Activated CD4-positive, alpha-beta memory T cell treated with anti-CD3 and anti-CD28 coated beads for 36 hours (primary cell): Measurements from ENCODE around the gene ST6GALNAC5. TPM values are rescaled to one million over a fixed set of nuclear protein-coding genes. Genes with fewer than 3 reads are reported as not detected.

Source experiments
- CTCF ChIA-PET: fragments of 350-600 bp; sonication (Branson Sonifier 250); formaldehyde crosslinking; loops from one replicate; lab custom pipeline; 2021; ENCODE audit warnings: antibody characterized with exemption, inconsistent platforms; lab: Charles Lee
- POLR2A ChIA-PET: fragments of 350-600 bp; sonication (Branson Sonifier 250); formaldehyde crosslinking; loops from one replicate; lab custom pipeline; 2021; ENCODE audit warnings: antibody characterized with exemption; lab: Charles Lee
- DNase-seq: peaks from one replicate; pipeline ENCODE4 v3.0.0-alpha.2; 2020
- H3K27ac Mint-ChIP-seq: one replicate; pipeline ENCODE4 v1.8.0; 2021; ENCODE audit warnings: mixed read lengths
- H3K27me3 Mint-ChIP-seq: one replicate; pipeline ENCODE4 v1.8.0; 2021; ENCODE audit warnings: mixed read lengths
- H3K36me3 Mint-ChIP-seq: one replicate; pipeline ENCODE4 v1.8.0; 2021; ENCODE audit warnings: mixed read lengths
- H3K4me1 Mint-ChIP-seq: one replicate; pipeline ENCODE4 v1.8.0; 2021; ENCODE audit warnings: low read depth, mixed read lengths
- H3K4me3 Mint-ChIP-seq: one replicate; pipeline ENCODE4 v1.8.0; 2021; ENCODE audit warnings: mild to moderate bottlenecking, mixed read lengths
- H3K9me3 Mint-ChIP-seq: one replicate; pipeline ENCODE4 v1.8.0; 2021; ENCODE audit warnings: mixed read lengths
- intact Hi-C: fragments of 100-400 bp; cut with micrococcal nuclease; formaldehyde crosslinking; loops from one replicate; pipeline ENCODE4 v1.15.1; 2023
- total RNA-seq, 2 experiments: library from RNA; stranded (reverse); gene quantifications; one replicate each; pipeline ENCODE4 v1.2.3, GENCODE V29; 2021

ST6GALNAC5 gene
- total RNA-seq, 2 experiments from 2014 or later = not detected

DNA sequence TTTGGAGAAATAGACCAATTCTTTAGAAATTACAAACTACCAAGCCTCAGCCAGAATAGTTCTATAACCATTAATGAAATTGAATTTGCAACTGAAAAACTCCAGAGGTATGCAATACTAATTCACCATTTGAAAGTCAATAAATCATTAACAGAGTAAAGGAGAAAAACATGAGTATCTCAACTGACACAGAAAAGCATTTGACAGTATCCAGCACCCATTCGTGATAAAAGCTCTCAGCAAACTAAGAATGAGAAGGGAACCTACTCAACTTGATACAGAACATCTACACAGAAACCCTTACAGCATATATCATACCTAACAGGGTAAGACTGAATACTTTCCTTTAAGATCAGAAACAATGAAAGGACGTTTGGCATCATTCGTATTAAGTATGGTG lies 54.3 kb downstream of the ST6GALNAC5 start:
- intact Hi-C loops = no loop called here
- H3K27ac Mint-ChIP-seq = no peak overlapping the region
- ChIA-PET POLR2A (no interaction called here), CTCF (no interaction called here)
- no peak overlapping the region for H3K4me3 Mint-ChIP-seq
- H3K36me3 Mint-ChIP-seq = no peaks in the 10 kb centered on the region
- H3K4me1 Mint-ChIP-seq = no peaks in the 10 kb centered on the region
- H3K27me3 Mint-ChIP-seq = peaks cover 3% of the 10 kb centered on the region
- DNase-seq = no peak
- no peaks in the 10 kb centered on the region for H3K9me3 Mint-ChIP-seq

DNA sequence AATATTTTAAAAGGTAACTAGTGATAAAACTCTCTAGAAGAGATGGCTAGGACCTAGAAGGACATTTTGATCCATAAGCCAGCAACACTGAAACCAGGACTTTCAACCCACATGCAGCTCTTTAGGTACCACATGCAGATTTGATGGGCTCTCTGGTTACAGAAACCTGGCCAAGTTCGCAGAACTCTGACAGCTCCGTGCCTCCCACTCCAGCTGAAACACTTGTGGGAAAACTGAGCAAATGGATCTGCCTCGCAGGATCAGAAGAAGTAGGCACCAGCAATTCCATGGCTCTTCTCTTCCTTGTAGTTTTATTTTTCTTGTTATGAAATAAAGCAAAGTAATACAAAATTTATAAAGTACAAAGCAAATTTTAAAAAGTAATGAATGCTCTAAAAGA lies 58.5 kb downstream of the ST6GALNAC5 start:
- peaks cover 1% of the 10 kb centered on the region for H3K9me3 Mint-ChIP-seq
- H3K27me3 Mint-ChIP-seq = peaks cover 7% of the 10 kb centered on the region
- POLR2A ChIA-PET = no interaction called here
- no peak overlapping the region for H3K4me3 Mint-ChIP-seq
- H3K4me1 Mint-ChIP-seq = no peaks in the 10 kb centered on the region
- CTCF ChIA-PET = no interaction called here
- no peak for DNase-seq
- H3K36me3 Mint-ChIP-seq = no peaks in the 10 kb centered on the region
- intact Hi-C loops = no loop called here
- no peak overlapping the region for H3K27ac Mint-ChIP-seq

DNA sequence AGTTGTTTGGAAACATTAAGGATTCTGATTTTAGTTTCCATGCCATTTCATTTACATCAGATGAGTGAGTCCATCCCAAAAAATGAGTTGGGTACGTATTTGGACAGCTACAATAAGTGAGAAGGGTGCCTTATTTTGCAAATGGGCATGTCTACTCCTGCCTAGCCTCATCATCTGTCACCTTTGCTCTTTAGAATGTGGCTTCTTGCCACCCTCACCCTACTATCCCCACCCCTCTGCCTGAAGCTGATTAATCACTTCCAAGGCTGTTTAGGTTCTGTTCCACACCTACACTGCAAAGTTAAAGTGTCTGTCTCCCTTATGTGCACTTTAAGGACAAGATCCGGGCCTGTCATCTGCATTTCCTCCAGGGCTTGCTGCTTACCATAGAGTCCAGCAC lies 61.2 kb downstream of the ST6GALNAC5 start:
- H3K9me3 Mint-ChIP-seq = peaks cover 5% of the 10 kb centered on the region
- ChIA-PET POLR2A (interaction anchor here (0.5 kb wide), 1 partner anchor 381 kb away, joined by 4 read pairs; no protein-coding TSS in a partner anchor), CTCF (no interaction called here)
- H3K27ac Mint-ChIP-seq = no peak overlapping the region
- H3K4me1 Mint-ChIP-seq = no peaks in the 10 kb centered on the region
- no peak for DNase-seq
- H3K36me3 Mint-ChIP-seq = no peaks in the 10 kb centered on the region
- intact Hi-C loops = no loop called here
- peaks cover 9% of the 10 kb centered on the region for H3K27me3 Mint-ChIP-seq
- no peak overlapping the region for H3K4me3 Mint-ChIP-seq

DNA sequence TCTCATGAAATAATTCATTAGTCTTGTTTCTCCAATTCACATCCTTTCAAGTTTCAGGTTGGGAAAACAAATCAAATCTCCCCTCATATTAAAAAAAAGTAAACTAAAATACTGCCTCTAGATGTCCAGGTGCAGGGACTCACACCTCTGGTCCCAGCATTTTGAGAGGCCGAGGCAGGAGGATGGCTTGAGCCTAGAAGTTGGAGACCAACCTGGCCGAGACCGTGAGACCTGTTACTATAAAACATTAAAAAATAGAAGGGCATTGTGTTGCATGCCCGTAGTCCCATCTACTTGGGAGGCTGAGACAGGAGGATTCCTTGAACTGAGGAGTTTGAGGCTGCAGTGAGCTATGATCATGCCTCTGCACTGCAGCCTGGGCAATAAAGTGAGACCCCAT lies 61.9 kb downstream of the ST6GALNAC5 start:
- CTCF ChIA-PET = no interaction called here
- H3K36me3 Mint-ChIP-seq = no peaks in the 10 kb centered on the region
- H3K27me3 Mint-ChIP-seq = peaks cover 10% of the 10 kb centered on the region
- intact Hi-C loops = no loop called here
- no peaks in the 10 kb centered on the region for H3K4me1 Mint-ChIP-seq
- H3K9me3 Mint-ChIP-seq = peaks cover 5% of the 10 kb centered on the region
- DNase-seq = no peak
- POLR2A ChIA-PET = no interaction called here
- no peak overlapping the region for H3K27ac Mint-ChIP-seq
- no peak overlapping the region for H3K4me3 Mint-ChIP-seq

DNA sequence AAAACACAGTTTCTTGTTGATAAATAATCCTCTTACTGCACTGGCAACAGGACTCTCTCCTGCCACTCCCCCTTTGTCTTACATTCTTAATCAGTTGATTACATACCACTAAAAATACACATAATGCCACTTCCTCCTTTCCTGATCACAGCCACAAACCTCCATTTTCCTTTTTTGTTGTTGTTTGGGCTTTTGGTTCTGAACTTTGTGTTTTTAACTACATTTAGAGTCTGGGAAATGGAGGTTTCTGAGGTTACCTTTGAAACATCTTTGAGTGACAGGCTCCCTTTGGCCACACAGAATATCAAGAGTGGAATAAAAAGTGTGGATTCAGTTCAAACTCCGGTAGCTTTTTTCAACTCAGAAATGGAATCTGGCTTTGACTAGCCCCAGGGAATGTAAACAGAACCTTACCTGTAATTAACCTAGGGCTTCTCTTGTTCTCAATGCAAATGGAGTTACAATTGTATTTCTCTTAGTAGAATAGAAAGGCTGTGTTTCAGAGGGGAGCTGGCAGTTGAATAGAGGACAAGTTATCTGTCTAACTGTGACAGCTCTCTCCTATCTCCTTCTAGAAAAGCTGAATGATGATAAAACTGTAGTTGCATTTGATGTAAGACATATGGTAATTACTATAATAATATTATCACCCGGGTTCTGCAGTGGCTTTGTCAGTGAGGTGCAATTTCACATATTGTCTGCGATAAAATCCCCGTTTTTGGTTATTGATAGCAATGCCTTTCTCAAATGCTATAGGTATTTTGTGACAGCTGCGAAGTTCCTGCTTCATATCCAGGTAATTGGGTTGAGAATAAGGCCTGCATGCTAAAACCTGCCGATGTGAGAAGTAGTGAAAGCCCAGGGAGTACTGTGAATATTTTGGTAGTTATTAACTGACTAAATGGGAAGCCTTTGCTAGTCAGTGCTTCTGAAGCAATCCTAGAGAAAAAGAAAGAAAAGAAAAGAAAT lies 66.9 kb downstream of the ST6GALNAC5 start:
- Mint-ChIP-seq H3K4me3 (no peak overlapping the region), H3K36me3 (no peaks in the 10 kb centered on the region), H3K9me3 (peaks cover 5% of the 10 kb centered on the region), H3K27me3 (peaks cover 7% of the 10 kb centered on the region), H3K4me1 (no peaks in the 10 kb centered on the region), H3K27ac (no peak overlapping the region)
- POLR2A ChIA-PET = no interaction called here
- CTCF ChIA-PET = no interaction called here
- intact Hi-C loops = no loop called here
- DNase-seq = no peak

DNA sequence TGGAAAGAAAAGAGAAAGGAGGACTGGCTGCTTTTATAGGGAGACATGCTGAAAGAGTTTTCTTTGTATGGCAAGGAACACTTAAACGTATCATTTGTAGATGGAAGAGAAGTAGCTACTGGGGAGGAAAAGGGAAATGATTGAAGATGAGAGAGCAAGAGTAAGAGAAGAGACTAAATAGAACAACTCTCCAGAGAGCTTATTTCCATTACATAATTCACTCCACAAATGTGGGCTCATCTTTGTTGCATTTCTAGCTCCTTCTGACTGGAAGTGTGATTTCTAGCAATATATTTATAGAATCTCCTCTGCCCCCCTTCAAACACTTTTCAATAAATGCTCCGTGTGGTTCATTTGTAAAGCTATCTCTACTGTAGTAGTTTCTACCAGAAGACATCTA lies 71.0 kb downstream of the ST6GALNAC5 start:
- H3K9me3 Mint-ChIP-seq = no peaks in the 10 kb centered on the region
- no peaks in the 10 kb centered on the region for H3K4me1 Mint-ChIP-seq
- H3K4me3 Mint-ChIP-seq = no peak overlapping the region
- H3K27ac Mint-ChIP-seq = no peak overlapping the region
- CTCF ChIA-PET = no interaction called here
- peaks cover 4% of the 10 kb centered on the region for H3K27me3 Mint-ChIP-seq
- intact Hi-C loops = no loop called here
- POLR2A ChIA-PET = no interaction called here
- DNase-seq = no peak
- no peaks in the 10 kb centered on the region for H3K36me3 Mint-ChIP-seq

DNA sequence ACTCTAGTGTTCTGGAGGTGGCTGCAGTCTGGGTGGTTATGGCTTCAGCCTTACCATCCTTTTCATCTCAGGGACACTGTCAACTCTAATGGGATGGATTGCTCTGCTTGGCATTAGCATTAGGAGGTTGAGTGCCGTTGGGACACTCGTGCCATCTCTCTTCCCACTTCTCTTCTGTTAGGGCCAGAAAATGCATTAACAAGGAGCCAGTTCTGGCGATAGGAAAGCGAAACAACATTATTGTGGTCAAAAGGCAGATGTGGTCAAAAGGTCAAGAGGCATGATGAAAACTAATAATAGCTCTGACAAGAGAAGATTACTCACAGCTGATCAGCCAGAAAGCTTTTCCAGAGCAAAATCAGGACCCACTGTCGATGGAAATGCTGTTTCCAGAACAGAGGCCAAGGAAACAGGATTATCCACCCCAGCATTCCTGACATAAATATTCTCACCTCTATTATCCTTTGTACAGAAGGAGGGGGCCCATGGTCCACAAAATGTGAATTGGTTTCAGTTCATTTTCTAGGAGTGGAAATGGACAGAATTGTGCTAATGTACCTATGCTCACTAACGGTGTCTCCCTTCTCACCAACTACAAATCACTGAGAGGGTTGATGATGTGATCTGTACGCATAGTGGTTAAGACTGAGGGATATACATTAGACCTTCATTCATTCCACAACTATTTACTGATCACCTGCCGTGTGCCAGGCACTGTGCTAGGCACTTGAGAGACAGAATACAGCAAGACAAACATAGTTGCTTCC lies 72.0 kb downstream of the ST6GALNAC5 start:
- Mint-ChIP-seq H3K4me1 (no peaks in the 10 kb centered on the region), H3K27me3 (peaks cover 4% of the 10 kb centered on the region), H3K9me3 (no peaks in the 10 kb centered on the region), H3K27ac (no peak overlapping the region), H3K4me3 (no peak overlapping the region), H3K36me3 (no peaks in the 10 kb centered on the region)
- CTCF ChIA-PET = no interaction called here
- POLR2A ChIA-PET = no interaction called here
- DNase-seq = no peak
- intact Hi-C loops = no loop called here

DNA sequence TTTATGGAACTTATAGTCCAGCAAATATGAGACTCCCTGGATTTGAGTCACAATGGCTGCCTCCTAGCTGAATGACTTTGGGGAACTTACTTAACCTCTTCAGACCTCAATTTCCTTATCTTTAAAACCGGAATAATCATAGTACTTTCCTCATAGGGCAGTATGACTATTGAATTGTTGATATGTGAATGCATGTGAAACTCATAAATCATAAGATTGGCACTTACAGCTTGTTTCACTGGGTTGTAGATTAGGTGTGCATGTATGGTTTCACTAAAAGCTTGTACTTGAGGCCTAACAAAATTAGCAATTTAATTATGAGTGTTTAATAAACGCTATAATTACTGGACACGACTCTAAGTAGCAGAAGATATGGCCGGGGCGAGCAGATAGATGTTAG lies 72.5 kb downstream of the ST6GALNAC5 start:
- Mint-ChIP-seq H3K27me3 (peaks cover 4% of the 10 kb centered on the region), H3K9me3 (no peaks in the 10 kb centered on the region), H3K36me3 (no peaks in the 10 kb centered on the region), H3K27ac (no peak overlapping the region), H3K4me3 (no peak overlapping the region), H3K4me1 (no peaks in the 10 kb centered on the region)
- intact Hi-C loops = no loop called here
- ChIA-PET CTCF (no interaction called here), POLR2A (no interaction called here)
- no peak for DNase-seq

DNA sequence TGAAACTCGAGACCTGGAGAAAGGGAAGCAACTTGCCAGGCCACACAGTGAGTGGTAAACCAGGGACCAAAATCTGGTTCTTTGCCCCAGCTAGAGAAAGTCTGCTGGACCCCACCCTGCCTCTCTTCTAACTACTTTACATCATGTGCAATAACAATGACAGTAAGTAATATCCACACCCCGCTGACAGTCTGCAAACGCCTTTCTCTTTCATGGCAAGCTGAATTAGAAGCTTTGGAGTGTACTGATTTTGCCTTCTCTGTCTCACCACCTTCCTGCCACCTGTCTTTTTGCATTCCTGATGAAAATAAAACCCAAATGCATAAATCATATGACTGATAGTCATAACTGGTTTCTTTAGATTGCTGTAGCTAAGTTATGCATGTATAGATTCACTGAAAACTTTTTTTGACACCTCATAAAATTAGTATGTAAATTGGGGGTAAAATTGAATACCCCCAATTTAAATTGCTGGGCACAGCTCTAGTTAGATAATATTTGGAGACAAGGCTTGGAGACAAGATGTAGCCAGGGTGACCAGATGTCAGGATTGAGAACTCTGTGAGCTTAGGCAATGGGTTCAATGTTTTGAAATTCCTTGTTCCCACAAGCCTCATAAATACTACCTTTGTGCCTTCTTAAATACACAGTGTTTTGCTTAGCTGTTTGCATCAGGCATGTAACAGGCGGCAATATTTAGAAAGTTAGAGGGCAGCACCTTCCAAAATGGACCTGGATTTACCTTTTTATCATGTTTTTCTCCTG lies 73.5 kb downstream of the ST6GALNAC5 start:
- no peaks in the 10 kb centered on the region for H3K9me3 Mint-ChIP-seq
- H3K27me3 Mint-ChIP-seq = peaks cover 4% of the 10 kb centered on the region
- ChIA-PET CTCF (no interaction called here), POLR2A (no interaction called here)
- no peak overlapping the region for H3K4me3 Mint-ChIP-seq
- intact Hi-C loops = no loop called here
- H3K36me3 Mint-ChIP-seq = no peaks in the 10 kb centered on the region
- no peaks in the 10 kb centered on the region for H3K4me1 Mint-ChIP-seq
- H3K27ac Mint-ChIP-seq = no peak overlapping the region
- DNase-seq = no peak

DNA sequence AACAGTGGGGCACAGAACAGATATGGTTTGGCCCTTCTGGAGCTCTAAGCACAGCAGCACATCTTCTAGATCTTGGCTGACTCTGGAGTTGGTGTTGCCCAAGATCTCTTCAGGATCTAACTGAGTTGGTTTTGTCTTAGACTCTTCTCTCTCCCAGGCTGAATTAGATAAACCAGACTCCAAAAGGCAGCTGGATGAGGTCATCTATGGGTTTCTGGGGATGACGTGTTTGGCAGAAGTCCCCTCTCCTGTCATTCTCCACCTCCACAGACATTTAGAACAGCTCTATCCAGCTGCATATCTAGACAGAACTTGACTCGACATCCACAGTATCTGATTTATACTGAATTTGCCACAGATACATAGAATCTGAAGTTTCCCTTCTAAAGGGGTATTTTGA lies 75.3 kb downstream of the ST6GALNAC5 start:
- no peaks in the 10 kb centered on the region for H3K4me1 Mint-ChIP-seq
- CTCF ChIA-PET = no interaction called here
- POLR2A ChIA-PET = no interaction called here
- H3K9me3 Mint-ChIP-seq = no peaks in the 10 kb centered on the region
- no peak overlapping the region for H3K4me3 Mint-ChIP-seq
- H3K36me3 Mint-ChIP-seq = no peaks in the 10 kb centered on the region
- no peak for DNase-seq
- intact Hi-C loops = no loop called here
- H3K27me3 Mint-ChIP-seq = peaks cover 4% of the 10 kb centered on the region
- H3K27ac Mint-ChIP-seq = no peak overlapping the region

DNA sequence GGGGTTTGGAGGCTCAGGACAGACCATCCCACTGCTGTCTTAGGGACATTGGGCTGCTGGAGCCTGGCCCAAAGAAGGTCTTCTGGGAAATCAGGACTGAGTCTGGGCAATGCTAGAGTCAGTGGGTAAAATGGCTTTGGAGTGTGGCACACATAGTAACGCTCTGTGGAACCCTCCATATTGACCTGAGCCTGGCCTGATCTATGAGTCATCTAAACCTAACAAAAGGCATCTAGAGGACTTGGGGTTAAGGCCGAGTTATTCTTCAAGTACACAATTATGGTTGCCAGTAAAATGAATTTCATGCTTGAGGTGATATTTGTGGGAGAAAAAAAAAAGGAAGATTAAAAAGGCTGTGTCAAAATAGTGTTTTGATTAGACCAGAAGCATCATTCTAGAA lies 77.7 kb downstream of the ST6GALNAC5 start:
- ChIA-PET POLR2A (no interaction called here), CTCF (no interaction called here)
- Mint-ChIP-seq H3K4me3 (no peak overlapping the region), H3K4me1 (no peaks in the 10 kb centered on the region), H3K27me3 (peaks cover 4% of the 10 kb centered on the region), H3K36me3 (no peaks in the 10 kb centered on the region), H3K27ac (no peak overlapping the region), H3K9me3 (no peaks in the 10 kb centered on the region)
- no peak for DNase-seq
- intact Hi-C loops = no loop called here

DNA sequence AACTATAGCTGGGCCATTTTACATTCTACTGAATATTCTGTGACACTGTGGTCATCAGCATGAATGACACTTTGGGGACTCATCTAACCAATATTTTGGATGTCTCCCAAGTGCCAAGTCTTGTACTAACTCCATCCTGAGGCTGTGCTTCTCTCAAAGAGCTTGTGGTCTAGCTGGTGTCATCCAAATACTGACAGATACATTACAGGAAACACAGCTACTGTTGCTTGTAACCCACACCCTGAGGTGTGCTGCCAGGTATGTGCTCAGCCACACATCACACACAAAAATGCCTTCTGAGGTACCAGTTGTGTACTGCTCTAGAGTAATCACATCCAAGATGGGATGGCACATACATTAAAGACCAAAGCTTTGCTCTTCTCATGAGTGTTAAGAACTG lies 81.6 kb downstream of the ST6GALNAC5 start:
- Mint-ChIP-seq H3K4me3 (no peak overlapping the region), H3K9me3 (no peaks in the 10 kb centered on the region), H3K4me1 (no peaks in the 10 kb centered on the region), H3K27me3 (no peaks in the 10 kb centered on the region), H3K27ac (no peak overlapping the region), H3K36me3 (no peaks in the 10 kb centered on the region)
- no peak for DNase-seq
- intact Hi-C loops = no loop called here
- ChIA-PET POLR2A (no interaction called here), CTCF (interaction anchor here (0.6 kb wide), 1 partner anchor 13 kb away, joined by 3 read pairs; no protein-coding TSS in a partner anchor)
